ENCODE data around the gene CSNK2B. TPM values are rescaled to one million over a fixed set of nuclear protein-coding genes. Genes with fewer than 3 reads are reported as not detected.
"Not testable (repeated sequence)": the region's sequence is repeated elsewhere in the genome, so short reads cannot be mapped to it uniquely, and the experiment has no call there.

CSNK2B gene
- total RNA-seq, 1 donor from 2014 or later, result 108 TPM

GRCh38 chr6:31690231-31691077 is 24.6 kb downstream of the CSNK2B start:
- ATAC-seq, result no peak

- ATAC-seq, result no peak
These were observed 25.2 kb downstream of the CSNK2B start for GRCh38 chr6:31691078-31691463.

- no peak for ATAC-seq
These were observed 25.8 kb downstream of the CSNK2B start for GRCh38 chr6:31691564-31692108.

GRCh38 chr6:31692353-31692752 is 26.5 kb downstream of the CSNK2B start:
- ATAC-seq, result no peak

DNA sequence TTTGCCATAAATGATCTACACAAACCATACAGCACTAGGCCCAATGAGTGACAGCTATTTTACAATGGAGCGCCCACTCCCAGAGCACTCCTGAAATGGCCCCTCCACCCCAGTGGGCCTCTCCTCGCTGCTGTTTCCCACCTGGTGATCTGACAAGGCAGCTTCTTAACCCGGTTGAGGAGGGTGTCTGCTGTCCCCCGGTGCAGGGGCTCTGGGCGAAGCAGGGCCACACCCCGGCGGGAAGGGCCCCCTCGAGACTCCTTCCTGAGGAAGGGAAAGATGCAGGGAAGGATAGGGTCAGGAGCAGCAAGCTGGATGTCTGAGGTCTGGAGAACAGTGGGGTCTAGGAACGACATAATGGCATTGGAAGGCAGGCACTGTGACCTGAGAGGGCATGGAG is 27.0 kb downstream of the CSNK2B start:
- ATAC-seq, result no peak

DNA sequence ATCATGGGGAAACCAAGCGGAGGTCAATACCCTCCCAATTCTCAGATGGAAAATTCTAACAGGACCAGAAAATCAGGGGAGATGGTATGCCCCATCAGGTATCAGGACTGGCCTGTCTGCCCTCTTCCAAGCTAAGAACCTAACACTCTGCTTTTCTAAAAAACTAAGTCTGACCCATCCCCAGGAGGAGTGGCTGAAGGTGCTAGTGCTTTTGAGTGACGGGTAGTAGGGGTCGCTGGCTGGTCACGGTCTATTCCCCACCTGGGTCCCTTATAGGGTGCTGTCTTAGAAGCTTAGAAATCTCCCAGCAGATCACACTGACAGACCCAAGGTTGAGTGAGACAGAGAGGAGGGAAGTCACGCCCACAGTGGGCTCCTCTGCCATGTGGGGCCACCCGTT is 27.7 kb downstream of the CSNK2B start:
- no peak for ATAC-seq

DNA sequence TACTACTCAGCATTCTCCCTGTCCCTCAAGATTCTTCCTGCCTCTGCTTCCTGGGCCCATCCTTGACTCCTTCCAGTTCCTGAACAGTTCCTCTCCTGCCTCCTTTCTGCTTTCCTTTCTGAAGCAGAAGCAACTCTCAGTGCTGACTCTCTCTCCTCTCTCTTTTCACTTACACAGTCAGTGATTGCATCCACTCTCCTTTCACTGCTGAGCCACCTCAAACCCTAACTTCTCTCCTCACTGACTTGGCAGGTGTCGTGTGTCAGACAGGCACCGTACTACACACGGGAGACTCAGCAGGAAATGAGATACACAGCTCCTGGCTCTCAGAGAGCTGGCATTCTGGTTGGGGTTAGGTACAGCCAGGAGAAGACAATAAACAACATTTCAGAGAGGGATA is 31.7 kb downstream of the CSNK2B start:
- ATAC-seq, result peak; percentile 22

- no peak for ATAC-seq
These were observed 35.0 kb downstream of the CSNK2B start for GRCh38 chr6:31700740-31701401.

GRCh38 chr6:31701666-31702404 is 36.0 kb downstream of the CSNK2B start:
- no peak for ATAC-seq

DNA sequence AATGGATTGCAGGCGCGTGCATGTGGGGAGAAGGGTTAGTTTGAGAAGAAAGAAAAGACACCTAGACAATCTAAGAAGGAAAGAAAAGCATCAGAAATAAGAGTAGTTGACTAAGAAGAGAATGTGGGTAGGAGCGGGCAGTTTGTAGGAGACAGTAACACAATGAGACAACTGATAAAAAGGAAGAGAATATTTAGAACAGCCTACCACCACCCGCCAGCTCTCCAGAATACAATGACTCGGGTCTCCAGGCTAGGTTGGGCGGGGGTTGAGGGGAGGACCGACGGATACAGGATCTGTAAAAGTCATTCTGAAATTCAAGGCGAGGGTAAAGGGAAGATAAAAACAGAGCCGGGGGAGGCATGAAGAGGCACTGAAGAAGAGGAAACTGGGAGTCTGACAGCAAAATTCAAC is 36.5 kb downstream of the CSNK2B start:
- peak; percentile 3 for ATAC-seq

DNA sequence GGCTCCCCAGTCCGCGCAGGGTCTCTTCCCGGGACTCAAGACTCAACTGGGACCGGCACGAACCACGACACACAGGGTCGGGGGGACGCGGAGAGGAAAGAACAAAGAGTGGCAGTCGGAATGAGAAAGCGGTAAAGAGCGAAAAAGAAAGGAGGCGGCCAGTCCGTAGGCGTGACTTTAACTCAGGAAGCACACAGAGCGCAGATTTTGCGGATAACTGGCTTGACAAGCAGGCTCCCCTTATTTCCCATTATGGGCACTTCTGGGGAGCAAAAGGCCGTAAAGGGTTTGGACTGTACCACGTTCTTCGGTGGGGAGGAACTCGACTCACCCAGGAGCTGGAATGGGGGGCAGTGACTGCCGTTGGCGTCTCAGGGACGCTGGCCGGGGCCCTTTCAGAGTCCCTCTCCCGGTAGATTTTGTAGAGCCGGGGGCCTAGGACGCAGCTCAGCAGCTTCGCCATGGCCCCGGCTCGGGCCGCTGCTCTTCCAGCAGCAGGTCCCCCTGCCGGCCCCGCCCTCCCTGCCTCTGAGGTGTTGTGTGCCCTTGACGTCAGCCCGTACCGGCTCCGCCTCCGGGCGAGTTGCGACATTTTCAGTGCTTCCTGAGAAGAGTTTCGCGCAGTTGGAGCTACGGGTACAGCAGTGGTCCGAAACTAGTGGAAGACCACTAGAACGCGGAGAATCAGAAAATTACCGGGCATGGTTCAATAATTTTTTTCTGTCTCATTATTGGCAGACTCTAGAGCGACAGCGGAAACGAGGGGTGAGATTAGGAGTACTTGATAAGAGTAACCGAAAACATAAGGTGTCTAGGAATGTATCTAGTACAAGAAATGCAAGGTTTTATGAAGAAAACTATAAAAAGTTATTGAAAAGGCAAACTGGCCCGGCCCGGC is 37.2 kb downstream of the CSNK2B start, which contains the start of gene ABHD16A:
Gene ABHD16A, minus strand, starts transcription at position 506 of the 898 bp plus-strand sequence. Its CDS starts 43 bp downstream, at position 463.
- ATAC-seq, result peak; percentile 97

GRCh38 chr6:31705931-31706330 is 40.1 kb downstream of the CSNK2B start:
- no peak for ATAC-seq

- no peak for ATAC-seq
These were observed 40.7 kb downstream of the CSNK2B start, which contains the start of gene LY6G6F for GRCh38 chr6:31706599-31706998. TSS of gene LY6G6F (plus strand) at chr6:31706866. CDS start at chr6:31706907, 41 bp downstream.

DNA sequence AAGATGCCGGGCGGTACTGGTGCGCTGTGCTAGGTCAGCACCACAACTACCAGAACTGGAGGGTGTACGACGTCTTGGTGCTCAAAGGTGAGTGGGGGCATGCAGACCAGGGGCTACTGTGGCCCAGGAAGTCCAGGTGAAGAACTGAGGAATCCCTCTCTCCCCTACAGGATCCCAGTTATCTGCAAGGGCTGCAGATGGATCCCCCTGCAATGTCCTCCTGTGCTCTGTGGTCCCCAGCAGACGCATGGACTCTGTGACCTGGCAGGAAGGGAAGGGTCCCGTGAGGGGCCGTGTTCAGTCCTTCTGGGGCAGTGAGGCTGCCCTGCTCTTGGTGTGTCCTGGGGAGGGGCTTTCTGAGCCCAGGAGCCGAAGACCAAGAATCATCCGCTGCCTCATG is 41.8 kb downstream of the CSNK2B start:
- ATAC-seq, result no peak

DNA sequence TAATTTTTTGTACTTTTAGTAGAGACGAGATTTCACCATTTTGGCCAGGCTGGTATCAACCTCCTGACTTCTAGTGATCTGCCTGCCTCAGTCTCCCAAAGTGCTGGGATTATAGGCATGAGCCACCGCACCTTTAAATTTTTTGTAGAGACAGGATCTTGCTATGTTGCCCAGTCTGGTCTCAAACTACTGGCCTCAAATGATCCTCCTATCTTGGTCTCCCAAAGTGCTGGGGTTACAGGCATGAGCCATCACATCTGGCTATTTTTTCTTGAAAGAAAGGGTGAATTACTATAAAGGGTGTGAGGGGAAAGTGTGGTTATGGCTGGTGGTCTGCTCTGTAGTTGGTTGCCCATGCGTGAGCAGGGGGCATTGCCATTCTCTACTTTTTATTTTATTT is 42.3 kb downstream of the CSNK2B start:
- ATAC-seq, result no peak

- not testable (repeated sequence) for ATAC-seq
These were observed 43.3 kb downstream of the CSNK2B start for GRCh38 chr6:31709157-31709556.

DNA sequence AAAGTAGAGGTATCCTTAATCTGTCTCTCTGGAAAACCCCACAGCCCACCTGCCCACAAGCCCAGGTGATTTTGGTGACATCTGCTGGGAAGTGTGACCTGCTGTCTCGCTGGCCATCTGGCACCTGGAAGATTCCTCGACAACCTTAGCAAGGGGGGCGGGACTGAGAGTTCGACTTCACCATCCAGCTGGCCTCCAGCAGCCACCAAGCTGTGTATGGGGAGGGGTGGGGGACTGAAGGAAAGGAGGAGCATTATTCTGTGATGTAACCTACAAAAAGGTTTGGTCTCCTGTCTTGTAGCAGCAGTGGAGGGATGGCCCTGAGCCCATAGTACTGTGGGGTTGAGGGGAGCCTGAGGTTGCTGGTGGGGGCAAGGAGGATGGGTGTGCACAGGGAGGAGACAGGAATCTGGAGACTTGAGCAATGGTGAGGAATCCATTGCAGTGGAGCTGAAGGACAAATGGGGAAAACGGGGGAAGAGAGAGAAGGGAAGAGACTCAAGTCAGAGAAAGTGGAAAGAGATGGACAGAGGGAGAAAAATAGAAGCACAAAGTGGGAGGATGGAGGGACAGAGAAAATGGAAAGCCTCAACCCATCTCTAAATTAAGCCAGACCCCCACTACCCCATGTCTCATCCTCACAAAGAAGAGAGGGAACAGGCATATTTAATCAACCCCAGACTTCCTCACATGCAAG is 44.8 kb downstream of the CSNK2B start:
- ATAC-seq, result no peak

DNA sequence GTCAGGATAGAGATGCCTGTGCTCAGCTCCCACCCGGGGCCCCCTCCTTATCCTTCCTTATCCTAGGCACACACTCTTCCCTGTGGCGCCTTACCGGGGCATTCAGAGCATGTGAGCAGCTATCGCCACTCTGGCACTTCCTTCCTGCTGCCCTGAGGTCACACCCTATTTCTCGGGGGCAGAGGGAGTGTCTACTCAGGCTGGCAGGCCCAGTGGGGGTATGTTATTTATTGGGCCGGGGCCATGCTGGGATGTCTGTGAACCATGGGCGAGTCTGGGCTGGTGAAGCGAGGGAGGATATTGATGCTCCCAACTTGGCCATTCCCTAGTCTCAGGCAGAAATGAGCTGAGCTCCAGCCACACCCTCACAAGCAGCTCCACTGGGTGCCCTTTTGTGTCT is 45.4 kb downstream of the CSNK2B start:
- ATAC-seq, result peak; percentile 84

DNA sequence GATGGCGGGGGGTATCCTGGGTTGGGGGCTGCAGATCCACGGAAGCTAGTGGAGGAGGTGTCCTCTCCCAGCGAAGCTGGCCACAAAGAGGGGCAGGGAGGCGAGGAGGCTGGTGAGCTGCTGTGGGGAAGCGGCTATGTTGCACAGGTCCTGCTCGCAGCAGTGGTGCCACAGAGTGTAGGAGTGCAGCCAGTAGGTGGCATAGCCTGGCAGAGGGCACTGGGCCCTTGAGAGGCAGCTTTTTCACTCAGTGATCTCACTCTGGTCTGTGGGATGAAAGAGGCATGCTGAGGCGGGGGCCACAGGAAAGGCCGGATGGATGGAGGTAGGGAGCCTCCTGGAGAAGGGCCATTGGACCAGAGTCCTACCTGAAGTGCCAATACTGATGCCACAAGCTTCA is 46.4 kb downstream of the CSNK2B start:
- peak; percentile 81 for ATAC-seq

DNA sequence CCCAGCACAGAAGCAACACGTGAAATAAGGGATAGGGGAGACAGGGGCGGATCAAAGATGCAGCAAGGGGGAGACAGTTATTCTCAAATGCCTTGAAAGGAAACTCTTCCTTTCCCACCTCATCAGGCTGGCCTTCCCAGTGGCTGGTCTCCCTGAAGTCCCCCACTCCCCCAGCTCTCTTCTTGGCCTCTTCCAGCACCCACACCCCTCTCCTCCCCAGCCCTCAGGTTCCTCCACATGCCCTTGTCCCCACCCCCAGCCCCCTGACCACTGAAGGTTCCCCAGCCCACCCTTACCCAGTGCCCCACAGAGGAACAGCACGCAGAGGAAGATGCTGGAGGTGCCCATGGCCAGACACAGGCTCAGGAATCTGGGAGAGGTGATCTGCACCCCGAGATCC is 47.6 kb downstream of the CSNK2B start:
- ATAC-seq, result no peak
